HG03378 (cell line): ENCODE results near the gene SLC1A2.

Source experiments
- ATAC-seq: cut with Tn5 transposase; IDR thresholded peaks from one replicate; pipeline ENCODE4 v1.9.1; 2021; ENCODE audit warnings: mild to moderate bottlenecking, moderate library complexity; ENCODE audit not compliant: unreplicated experiment

The SLC1A2 gene

GRCh38 chr11:35305670-35306382, 113.5 kb downstream of the SLC1A2 start:
- no peak for ATAC-seq

- ATAC-seq: no peak
Measured at GRCh38 chr11:35304900-35305460, 114.4 kb downstream of the SLC1A2 start.

GRCh38 chr11:35304386-35304775, 115.0 kb downstream of the SLC1A2 start:
- ATAC-seq: no peak

GRCh38 chr11:35303596-35304385, 115.6 kb downstream of the SLC1A2 start:
- no peak for ATAC-seq

GRCh38 chr11:35302398-35302797, 117.0 kb downstream of the SLC1A2 start:
- no peak for ATAC-seq

GRCh38 chr11:35298369-35298768, 121.0 kb downstream of the SLC1A2 start:
- no peak for ATAC-seq

GRCh38 chr11:35295751-35296150, 123.6 kb downstream of the SLC1A2 start:
- no peak for ATAC-seq

- ATAC-seq: no peak
Measured at GRCh38 chr11:35293699-35294098, 125.7 kb downstream of the SLC1A2 start.

- no peak for ATAC-seq
Measured at GRCh38 chr11:35293035-35293434, 126.3 kb downstream of the SLC1A2 start.

GRCh38 chr11:35292279-35292678, 127.1 kb downstream of the SLC1A2 start:
- no peak for ATAC-seq

- no peak for ATAC-seq
Measured at GRCh38 chr11:35290876-35291275, 128.5 kb downstream of the SLC1A2 start.

GRCh38 chr11:35289821-35290220, 129.5 kb downstream of the SLC1A2 start:
- ATAC-seq: no peak

GRCh38 chr11:35288817-35289541, 130.4 kb downstream of the SLC1A2 start:
- no peak for ATAC-seq

- ATAC-seq: no peak
Measured at GRCh38 chr11:35288309-35288708, 131.0 kb downstream of the SLC1A2 start.

- no peak for ATAC-seq
Measured at GRCh38 chr11:35287344-35287890, 131.9 kb downstream of the SLC1A2 start.

- no peak for ATAC-seq
Measured at GRCh38 chr11:35286126-35286525, 133.2 kb downstream of the SLC1A2 start.

GRCh38 chr11:35285471-35285870, 133.9 kb downstream of the SLC1A2 start:
- no peak for ATAC-seq

- ATAC-seq: no peak
Measured at GRCh38 chr11:35282221-35282882, 137.0 kb downstream of the SLC1A2 start.

GRCh38 chr11:35281169-35281688, 138.1 kb downstream of the SLC1A2 start:
- ATAC-seq: no peak

- ATAC-seq: no peak
Measured at GRCh38 chr11:35280727-35281126, 138.6 kb downstream of the SLC1A2 start.
